Measurements from ENCODE around the gene QSOX1.

DNA sequence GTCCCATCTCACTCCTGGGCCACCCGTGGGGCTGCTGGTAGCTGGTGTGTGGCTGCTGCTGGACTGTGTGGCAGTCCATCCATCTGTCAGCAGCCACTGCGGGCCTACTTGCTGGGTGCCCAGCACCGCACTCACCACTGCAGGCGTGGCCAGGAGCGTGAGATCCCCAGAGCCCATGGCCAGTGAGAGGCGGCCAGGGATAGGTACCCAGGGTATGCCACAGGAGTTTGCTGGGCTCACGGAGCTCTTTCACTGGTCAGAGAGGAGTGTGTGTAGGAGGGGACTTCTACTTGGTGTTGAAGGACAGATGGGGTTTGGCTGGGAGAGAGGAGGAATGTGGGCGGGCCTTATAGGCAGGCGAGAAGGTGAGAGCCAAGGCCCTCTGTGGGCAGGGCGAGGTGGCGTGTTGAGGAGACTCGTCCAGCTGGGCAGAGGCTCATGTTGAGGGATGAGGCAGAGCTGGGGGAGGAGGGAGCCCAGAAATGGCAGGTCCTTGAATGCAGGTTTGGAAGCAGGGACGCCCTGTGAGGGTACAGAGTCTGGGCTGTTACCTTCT, 15.0 kb downstream of the QSOX1 start:
- no peak for TF ChIP-seq CTCF (IDR thresholded peaks at IDR 0.05)
- no peak for TF ChIP-seq POLR2A (IDR thresholded peaks at IDR 0.05)

Measured in thyroid gland (tissue), 4 donors.